Breast epithelium (tissue), 3 donors: ENCODE measurements around the gene TTC38.

Experiments
- POLR2A ChIP-seq: fragments of 450-650 bp; IDR thresholded peaks from one replicate; pipeline ENCODE4 v1.6.1; 2016; ENCODE audit warnings: antibody characterized with exemption, mild to moderate bottlenecking, moderate library complexity
- POLR2AphosphoS5 ChIP-seq, 3 donors: sonication (generic); formaldehyde crosslinking; IDR thresholded peaks; one replicate each; pipeline ENCODE4 v1.6.1; 2017; ENCODE audit warnings: antibody characterized with exemption in 3 of 3
- TF ChIP-seq, protein P1 (sequence below), 3 donors: fragments of 450-650 bp; IDR thresholded peaks; one replicate each; pipeline ENCODE4 v1.5.1; 2016 to 2017; ENCODE audit warnings: antibody characterized with exemption in 3 of 3, mild to moderate bottlenecking in 3 of 3, moderate library complexity in 3 of 3

DNA sequence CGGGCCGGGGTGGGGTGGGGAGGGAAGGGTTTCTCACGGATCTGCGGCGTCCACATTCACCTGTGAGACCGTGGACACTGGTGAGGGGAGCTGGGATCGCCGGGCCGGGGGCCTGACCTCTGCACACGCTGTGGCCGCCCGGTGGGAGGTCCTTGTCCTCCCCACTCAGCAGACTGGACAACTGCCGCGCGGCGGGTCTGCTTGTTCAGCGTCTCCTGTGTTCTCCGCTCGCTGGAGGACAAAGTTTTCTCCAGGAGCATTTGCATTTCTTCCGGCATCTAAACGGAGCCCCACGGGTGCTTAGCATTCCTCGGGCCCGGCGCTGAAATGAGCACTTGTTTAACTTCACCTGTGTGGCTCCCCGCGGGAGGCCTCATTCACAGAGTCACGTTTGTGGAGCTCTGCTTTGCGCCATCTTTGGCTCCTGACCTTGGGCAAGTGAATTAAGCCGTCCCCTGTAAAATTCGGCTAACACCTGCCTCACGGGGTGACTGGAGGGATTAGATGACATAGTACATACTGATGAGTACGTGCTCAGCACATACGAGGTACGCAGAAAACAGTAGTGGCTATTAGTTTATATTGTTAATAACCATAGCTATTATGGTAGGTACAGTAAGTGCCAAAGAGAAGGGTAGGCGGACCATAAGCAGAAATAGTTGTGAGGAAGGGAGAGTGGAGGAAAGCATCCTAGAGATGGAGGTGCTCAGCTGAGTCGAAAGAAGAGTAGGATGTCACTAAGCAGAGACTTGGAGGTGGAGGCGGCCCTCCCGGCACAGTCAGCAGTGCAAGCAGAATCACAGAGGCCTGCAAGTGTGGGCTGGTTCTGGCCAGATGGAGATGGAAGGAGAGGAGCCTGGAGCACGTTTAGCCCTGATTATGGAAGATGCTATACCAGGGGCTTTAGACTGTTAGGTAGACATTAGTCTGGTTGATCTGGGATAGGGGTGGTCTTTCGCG lies 68.6 kb downstream of the TTC38 start:
- TF ChIP-seq, protein P1, sequence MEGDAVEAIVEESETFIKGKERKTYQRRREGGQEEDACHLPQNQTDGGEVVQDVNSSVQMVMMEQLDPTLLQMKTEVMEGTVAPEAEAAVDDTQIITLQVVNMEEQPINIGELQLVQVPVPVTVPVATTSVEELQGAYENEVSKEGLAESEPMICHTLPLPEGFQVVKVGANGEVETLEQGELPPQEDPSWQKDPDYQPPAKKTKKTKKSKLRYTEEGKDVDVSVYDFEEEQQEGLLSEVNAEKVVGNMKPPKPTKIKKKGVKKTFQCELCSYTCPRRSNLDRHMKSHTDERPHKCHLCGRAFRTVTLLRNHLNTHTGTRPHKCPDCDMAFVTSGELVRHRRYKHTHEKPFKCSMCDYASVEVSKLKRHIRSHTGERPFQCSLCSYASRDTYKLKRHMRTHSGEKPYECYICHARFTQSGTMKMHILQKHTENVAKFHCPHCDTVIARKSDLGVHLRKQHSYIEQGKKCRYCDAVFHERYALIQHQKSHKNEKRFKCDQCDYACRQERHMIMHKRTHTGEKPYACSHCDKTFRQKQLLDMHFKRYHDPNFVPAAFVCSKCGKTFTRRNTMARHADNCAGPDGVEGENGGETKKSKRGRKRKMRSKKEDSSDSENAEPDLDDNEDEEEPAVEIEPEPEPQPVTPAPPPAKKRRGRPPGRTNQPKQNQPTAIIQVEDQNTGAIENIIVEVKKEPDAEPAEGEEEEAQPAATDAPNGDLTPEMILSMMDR (IDR thresholded peaks at IDR 0.05), result no peak
- no peak for TF ChIP-seq POLR2A
- TF ChIP-seq POLR2AphosphoS5 (IDR thresholded peaks at IDR 0.05), result no peak
